Testis (tissue), 3 donors: ENCODE results near the gene SBK2. TPM values are rescaled to one million over a fixed set of nuclear protein-coding genes. Genes with fewer than 3 reads are reported as not detected.

Source experiments
- DNase-seq: peaks from one replicate; pipeline ENCODE4 v3.0.0-alpha.2; 2019
- H3K27ac ChIP-seq, 2 donors: fragments of 200-600 bp; sonication (generic); one replicate each; pipeline ENCODE4 v1.5.1; 2019
- H3K27me3 ChIP-seq: fragments of 200-600 bp; sonication (generic); one replicate; pipeline ENCODE4 v1.5.1; 2019
- H3K36me3 ChIP-seq: fragments of 200-600 bp; sonication (generic); one replicate; pipeline ENCODE4 v1.5.1; 2017; ENCODE audit warnings: low read depth; ENCODE audit errors: missing control alignments
- H3K4me1 ChIP-seq: fragments of 200-600 bp; sonication (generic); one replicate; pipeline ENCODE4 v1.5.1; 2019
- H3K4me3 ChIP-seq, 2 donors: fragments of 200-600 bp; sonication (generic); one replicate each; pipeline ENCODE4 v1.5.1; 2017 to 2019
- H3K9me3 ChIP-seq: fragments of 200-600 bp; sonication (generic); one replicate; pipeline ENCODE4 v1.5.1; 2017
- POLR2A ChIP-seq: fragments of 450-650 bp; IDR thresholded peaks from one replicate; pipeline ENCODE4 v1.6.1; 2017; ENCODE audit warnings: antibody characterized with exemption, mild to moderate bottlenecking, moderate library complexity
- WGBS, 2 donors: methylation state at CpG; one replicate each; pipeline ENCODE4 v1.1.5; 2018; 5-methylcytosine and 5-hydroxymethylcytosine counted together
- intact Hi-C: fragments of 100-400 bp; cut with DNase I; formaldehyde crosslinking; loops from one replicate; pipeline ENCODE4 v1.15.1; 2023; ENCODE audit warnings: low total_unique reads
- polyA plus RNA-seq: library from polyadenylated mRNA; stranded (reverse); fragments of 350-450 nt; fragmentation: Illumina TruSeq; extraction: RNeasy Lipid Tissue Mini Kit (QIAGEN cat#74804); gene quantifications from one replicate; pipeline ENCODE4 v1.2.3, GENCODE V29; 2014; ENCODE audit warnings: low read depth, low replicate concordance; ENCODE audit not compliant: insufficient read depth
- total RNA-seq, 2 donors: library from RNA; depleted of rRNA; stranded (reverse); fragments of >200 nt; gene quantifications; one replicate each; pipeline ENCODE4 v1.2.3, GENCODE V29; 2016
- TF ChIP-seq, protein P1 (sequence below), 3 experiments: fragments of 450-650 bp in 2 of 3; fragments of 200-600 bp in 1 of 3; sonication (generic) in 1 of 3; IDR thresholded peaks; one replicate each; pipeline ENCODE4 v1.5.1; 2016 to 2019; ENCODE audit warnings: antibody characterized with exemption in 3 of 3, mild to moderate bottlenecking in 2 of 3, moderate library complexity in 1 of 3

Gene SBK2
- total and polyA plus RNA-seq, 3 donors from 2014 or later: 0.87 to 1.3 (median 0.99) TPM

DNA sequence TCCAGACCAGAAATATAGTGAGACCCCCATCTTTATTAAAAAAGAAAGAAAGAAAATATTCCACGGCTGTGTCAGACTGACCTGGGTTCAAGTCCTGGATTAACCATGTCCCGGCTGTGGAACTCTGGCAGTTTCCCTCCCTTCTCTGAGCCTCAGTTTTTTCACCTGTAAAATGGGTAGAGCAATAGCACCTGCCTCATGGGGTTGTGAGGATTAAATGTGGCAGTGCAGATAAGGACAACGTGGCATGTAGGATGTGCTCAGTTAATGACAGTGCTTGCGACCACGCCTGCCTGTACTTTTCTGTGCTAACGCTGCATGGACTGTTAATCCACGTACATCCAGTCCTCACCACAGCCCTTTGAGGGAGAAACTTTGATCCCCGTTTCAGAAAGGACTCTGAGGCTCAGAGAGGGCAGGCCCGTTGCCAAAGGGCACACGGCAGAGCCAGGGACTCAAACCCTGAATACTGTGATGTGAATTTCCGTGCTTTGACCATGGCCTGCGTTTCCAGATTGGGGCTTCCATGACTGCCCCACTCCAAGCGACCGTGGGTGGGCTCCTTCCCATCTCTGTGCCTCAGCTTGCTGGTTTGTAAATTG lies 16.1 kb downstream of the SBK2 start:
- intact Hi-C loops: no loop called here
- no peak for TF ChIP-seq POLR2A
- TF ChIP-seq, protein P1, sequence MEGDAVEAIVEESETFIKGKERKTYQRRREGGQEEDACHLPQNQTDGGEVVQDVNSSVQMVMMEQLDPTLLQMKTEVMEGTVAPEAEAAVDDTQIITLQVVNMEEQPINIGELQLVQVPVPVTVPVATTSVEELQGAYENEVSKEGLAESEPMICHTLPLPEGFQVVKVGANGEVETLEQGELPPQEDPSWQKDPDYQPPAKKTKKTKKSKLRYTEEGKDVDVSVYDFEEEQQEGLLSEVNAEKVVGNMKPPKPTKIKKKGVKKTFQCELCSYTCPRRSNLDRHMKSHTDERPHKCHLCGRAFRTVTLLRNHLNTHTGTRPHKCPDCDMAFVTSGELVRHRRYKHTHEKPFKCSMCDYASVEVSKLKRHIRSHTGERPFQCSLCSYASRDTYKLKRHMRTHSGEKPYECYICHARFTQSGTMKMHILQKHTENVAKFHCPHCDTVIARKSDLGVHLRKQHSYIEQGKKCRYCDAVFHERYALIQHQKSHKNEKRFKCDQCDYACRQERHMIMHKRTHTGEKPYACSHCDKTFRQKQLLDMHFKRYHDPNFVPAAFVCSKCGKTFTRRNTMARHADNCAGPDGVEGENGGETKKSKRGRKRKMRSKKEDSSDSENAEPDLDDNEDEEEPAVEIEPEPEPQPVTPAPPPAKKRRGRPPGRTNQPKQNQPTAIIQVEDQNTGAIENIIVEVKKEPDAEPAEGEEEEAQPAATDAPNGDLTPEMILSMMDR (IDR thresholded peaks at IDR 0.05): no peak
- H3K36me3 ChIP-seq: no peaks in the 10 kb centered on the region
- no peak for DNase-seq
- no peaks in the 10 kb centered on the region for H3K9me3 ChIP-seq
- WGBS, 2 donors: 65 to 77% methylated on average over 12 to 14 of the region's 14 CpGs
- H3K27ac ChIP-seq: no peak overlapping the region
- no peak overlapping the region for H3K4me3 ChIP-seq
- no peaks in the 10 kb centered on the region for H3K27me3 ChIP-seq
- peaks cover 11% of the 10 kb centered on the region for H3K4me1 ChIP-seq

DNA sequence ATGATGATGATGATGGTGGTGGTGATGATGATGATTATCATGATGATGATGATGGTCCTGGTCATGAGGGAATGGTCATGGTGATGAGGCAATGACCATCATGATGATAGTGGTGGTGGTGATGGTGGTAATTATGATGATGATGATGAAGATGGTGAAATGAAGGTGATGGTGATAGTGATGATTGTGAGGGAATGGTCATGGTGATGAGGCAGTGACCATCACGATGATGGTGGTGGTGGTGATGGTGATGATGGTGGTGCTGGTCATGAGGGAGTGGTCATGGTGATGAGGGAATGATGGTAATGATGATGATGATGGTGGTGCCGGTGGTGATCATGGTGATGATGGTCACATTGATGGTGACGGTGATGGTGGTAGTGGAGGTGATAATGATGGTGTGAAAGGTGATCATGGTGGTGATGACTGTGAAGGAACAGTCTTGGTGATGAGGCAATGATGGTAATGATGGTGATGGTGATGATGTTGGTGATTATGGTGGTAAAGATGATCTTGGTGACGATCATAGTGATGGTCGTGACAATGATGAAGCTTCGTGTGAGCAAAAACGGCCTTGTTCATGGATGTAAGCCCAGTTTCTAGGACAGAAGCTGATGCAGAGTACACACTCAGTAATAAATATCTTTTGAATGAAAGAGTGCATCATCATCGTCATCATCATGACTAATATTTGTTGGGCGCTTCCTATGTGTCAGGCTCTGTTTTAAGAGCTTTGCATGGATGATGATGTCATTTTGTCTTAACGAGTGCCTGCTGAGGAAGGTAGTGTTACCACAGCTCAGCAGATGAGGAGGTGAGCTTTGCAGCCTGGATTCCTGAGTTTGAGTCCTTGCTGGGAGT lies 17.3 kb downstream of the SBK2 start:
- WGBS, 2 donors: 89 to 91% methylated on average over 10 of the region's 10 CpGs
- intact Hi-C loops: loop anchor here (10.0 kb wide), 1 partner anchor 85 kb away; the partner anchor contains the start of genes ZNF524 and ZNF865
- DNase-seq: no peak

DNA sequence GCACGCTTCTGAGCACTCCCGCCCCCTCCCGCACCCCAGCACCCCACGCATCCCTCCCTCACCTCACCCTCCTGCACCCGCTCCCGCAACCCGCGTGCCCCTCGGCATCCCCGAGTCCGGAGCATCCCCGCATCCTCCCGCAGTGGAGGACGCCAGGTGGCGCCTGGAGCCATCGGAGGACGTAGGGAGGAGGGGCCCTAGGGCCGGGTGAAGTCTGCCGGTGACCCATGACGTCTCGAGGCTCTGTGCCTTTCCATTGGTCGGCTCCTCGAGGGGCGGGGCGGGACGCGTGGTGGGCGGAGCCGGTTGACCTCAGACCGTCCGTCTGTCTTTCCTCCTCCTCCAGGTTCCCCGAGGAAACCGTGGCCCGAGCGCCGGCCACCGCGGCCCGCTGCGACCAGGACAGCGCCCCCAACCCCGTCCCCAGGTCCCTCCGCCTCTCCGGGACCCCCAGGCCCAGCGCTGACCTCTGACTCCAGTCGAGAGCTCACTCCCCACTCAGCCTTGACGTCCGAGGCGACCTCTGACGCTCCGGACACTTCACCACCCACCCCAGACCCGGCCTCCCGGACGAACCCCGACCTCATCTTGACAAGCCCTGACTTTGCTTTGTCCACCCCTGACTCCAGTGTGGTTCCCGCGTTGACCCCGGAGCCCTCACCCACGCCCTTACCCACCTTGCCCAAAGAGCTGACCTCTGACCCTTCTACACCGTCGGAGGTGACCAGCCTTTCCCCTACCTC lies 19.9 kb downstream of the SBK2 start:
- WGBS, 2 donors: 8 to 11% methylated on average over 24 to 59 of the region's 61 CpGs
- TF ChIP-seq, protein P1 (IDR thresholded peaks at IDR 0.05): peak; percentile 75 to 96 (median 87)
- TF ChIP-seq POLR2A: no peak
- Histone ChIP-seq H3K9me3 (no peaks in the 10 kb centered on the region), H3K4me3 (peak overlapping the region; percentile 44 to 65), H3K4me1 (peaks cover 11% of the 10 kb centered on the region), H3K27me3 (no peaks in the 10 kb centered on the region), H3K27ac (peak overlapping the region; percentile 84 to 91), H3K36me3 (no peaks in the 10 kb centered on the region)
- intact Hi-C loops: loop anchor here (10.0 kb wide), 1 partner anchor 88 kb away; the partner anchor contains the start of genes ZNF524 and ZNF865
- peak; percentile 97 for DNase-seq

More for the DNA sequence above, 17.3 kb downstream of the SBK2 start:
- H3K4me3 ChIP-seq: no peak overlapping the region
- no peaks in the 10 kb centered on the region for H3K27me3 ChIP-seq
- peaks cover 11% of the 10 kb centered on the region for H3K4me1 ChIP-seq
- no peak for TF ChIP-seq POLR2A
- TF ChIP-seq, protein P1 (IDR thresholded peaks at IDR 0.05): no peak
- H3K36me3 ChIP-seq: no peaks in the 10 kb centered on the region
- H3K27ac ChIP-seq: no peak overlapping the region
- H3K9me3 ChIP-seq: no peaks in the 10 kb centered on the region

DNA sequence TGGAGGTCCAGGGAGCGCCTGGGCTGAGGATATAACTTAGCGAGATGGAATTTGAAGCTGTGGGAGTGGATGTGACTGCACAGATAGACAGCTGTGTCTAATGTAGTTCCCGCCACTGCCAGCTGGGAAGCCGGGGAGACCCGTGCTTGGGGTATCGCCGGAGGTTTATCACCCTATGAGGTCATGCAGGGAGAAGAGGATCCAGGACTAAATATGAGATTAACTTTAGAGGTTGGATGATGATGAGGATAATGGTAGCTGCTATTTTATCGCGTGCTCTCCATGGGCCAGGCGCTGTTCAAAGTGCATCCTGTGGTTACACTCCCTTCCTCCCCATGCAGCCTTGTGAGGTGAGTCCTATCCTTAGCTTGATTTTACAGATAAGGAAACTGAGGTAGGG lies 28.8 kb downstream of the SBK2 start:
- H3K27me3 ChIP-seq: no peaks in the 10 kb centered on the region
- 72 to 81% methylated on average over 10 of the region's 10 CpGs for WGBS, 2 donors
- no peak for DNase-seq
- H3K27ac ChIP-seq: no peak overlapping the region
- TF ChIP-seq POLR2A: no peak
- TF ChIP-seq, protein P1 (IDR thresholded peaks at IDR 0.05): no peak
- no peaks in the 10 kb centered on the region for H3K4me1 ChIP-seq
- H3K36me3 ChIP-seq: no peaks in the 10 kb centered on the region
- no peaks in the 10 kb centered on the region for H3K9me3 ChIP-seq
- intact Hi-C loops: no loop called here
- H3K4me3 ChIP-seq: no peak overlapping the region
